Measurements from ENCODE around the gene SCPEP1. TPM values are rescaled to one million over a fixed set of nuclear protein-coding genes. Genes with fewer than 3 reads are reported as not detected.

Gene SCPEP1
- total RNA-seq, 2 experiments from 2014 or later, result 22.1 to 25.5 TPM

DNA sequence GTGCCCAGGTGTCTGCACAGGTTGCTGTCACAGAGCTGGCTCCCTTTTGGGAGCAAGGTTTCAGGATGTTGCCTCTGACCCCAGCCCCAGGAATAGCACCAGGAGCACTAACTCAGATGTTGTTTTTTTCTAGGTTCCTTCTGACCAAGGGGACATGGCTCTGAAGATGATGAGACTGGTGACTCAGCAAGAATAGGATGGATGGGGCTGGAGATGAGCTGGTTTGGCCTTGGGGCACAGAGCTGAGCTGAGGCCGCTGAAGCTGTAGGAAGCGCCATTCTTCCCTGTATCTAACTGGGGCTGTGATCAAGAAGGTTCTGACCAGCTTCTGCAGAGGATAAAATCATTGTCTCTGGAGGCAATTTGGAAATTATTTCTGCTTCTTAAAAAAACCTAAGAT lies 28.1 kb downstream of the SCPEP1 start:
- Mint-ChIP-seq H3K36me3 (ENCODE audit: low read depth) (peaks cover 15% of the 10 kb centered on the region), H3K27ac (no peak overlapping the region), H3K4me1 (ENCODE audit: low read depth) (peaks cover 5% of the 10 kb centered on the region), H3K9me3 (no peaks in the 10 kb centered on the region), H3K4me3 (no peak overlapping the region), H3K27me3 (no peaks in the 10 kb centered on the region)
- Histone ChIP-seq H3K27me3 (ENCODE audit: control insufficient read depth in 1 of 2, insufficient read depth in 2 of 2, low read length in 2 of 2) (no peaks in the 10 kb centered on the region), H3K4me3 (ENCODE audit: low read length) (no peak overlapping the region), H3K4me1 (ENCODE audit: insufficient read depth, low read length) (peaks cover 7% of the 10 kb centered on the region), H3K36me3 (ENCODE audit: insufficient read depth, low read length) (no peaks in the 10 kb centered on the region), H3K9me3 (ENCODE audit: control insufficient read depth in 1 of 2, insufficient read depth in 1 of 2, low read length in 2 of 2) (no peaks in the 10 kb centered on the region), H3K27ac (ENCODE audit: low read depth in 1 of 2, low read length in 2 of 2) (no peak overlapping the region)
- ATAC-seq (ENCODE audit: poor library complexity), result no peak
- no peak for DNase-seq
- ChIA-PET CTCF (interaction anchor here (0.6 kb wide), 1 partner anchor 58 kb away, joined by 3 read pairs; no protein-coding TSS in a partner anchor), POLR2A (no interaction called here)
- TF ChIP-seq, protein P1, sequence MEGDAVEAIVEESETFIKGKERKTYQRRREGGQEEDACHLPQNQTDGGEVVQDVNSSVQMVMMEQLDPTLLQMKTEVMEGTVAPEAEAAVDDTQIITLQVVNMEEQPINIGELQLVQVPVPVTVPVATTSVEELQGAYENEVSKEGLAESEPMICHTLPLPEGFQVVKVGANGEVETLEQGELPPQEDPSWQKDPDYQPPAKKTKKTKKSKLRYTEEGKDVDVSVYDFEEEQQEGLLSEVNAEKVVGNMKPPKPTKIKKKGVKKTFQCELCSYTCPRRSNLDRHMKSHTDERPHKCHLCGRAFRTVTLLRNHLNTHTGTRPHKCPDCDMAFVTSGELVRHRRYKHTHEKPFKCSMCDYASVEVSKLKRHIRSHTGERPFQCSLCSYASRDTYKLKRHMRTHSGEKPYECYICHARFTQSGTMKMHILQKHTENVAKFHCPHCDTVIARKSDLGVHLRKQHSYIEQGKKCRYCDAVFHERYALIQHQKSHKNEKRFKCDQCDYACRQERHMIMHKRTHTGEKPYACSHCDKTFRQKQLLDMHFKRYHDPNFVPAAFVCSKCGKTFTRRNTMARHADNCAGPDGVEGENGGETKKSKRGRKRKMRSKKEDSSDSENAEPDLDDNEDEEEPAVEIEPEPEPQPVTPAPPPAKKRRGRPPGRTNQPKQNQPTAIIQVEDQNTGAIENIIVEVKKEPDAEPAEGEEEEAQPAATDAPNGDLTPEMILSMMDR (IDR thresholded peaks at IDR 0.05), result no peak
- intact Hi-C loops (cut with DNase I, micrococcal nuclease), result no loop called here

GRCh38 chr17:57008958-57009357 lies 31.0 kb downstream of the SCPEP1 start:
- no peak overlapping the region for H3K4me3 Mint-ChIP-seq
- H3K4me1 ChIP-seq (ENCODE audit: insufficient read depth, low read length), result peaks cover 7% of the 10 kb centered on the region
- TF ChIP-seq, protein P1 (IDR thresholded peaks at IDR 0.05), result no peak
- H3K27ac Mint-ChIP-seq, result no peak overlapping the region
- DNase-seq (no peak), ATAC-seq (ENCODE audit: poor library complexity) (no peak)
- H3K9me3 Mint-ChIP-seq, result no peaks in the 10 kb centered on the region
- no peaks in the 10 kb centered on the region for H3K27me3 ChIP-seq (ENCODE audit: control insufficient read depth in 1 of 2, insufficient read depth in 2 of 2, low read length in 2 of 2)
- H3K4me3 ChIP-seq (ENCODE audit: low read length), result no peak overlapping the region
- intact Hi-C loops (cut with DNase I, micrococcal nuclease), result no loop called here
- H3K4me1 Mint-ChIP-seq (ENCODE audit: low read depth), result peaks cover 5% of the 10 kb centered on the region
- ChIA-PET POLR2A (no interaction called here), CTCF (no interaction called here)
- no peaks in the 10 kb centered on the region for H3K27me3 Mint-ChIP-seq
- no peaks in the 10 kb centered on the region for H3K9me3 ChIP-seq (ENCODE audit: control insufficient read depth in 1 of 2, insufficient read depth in 1 of 2, low read length in 2 of 2)
- H3K27ac ChIP-seq (ENCODE audit: low read depth in 1 of 2, low read length in 2 of 2), result no peak overlapping the region
- H3K36me3 ChIP-seq (ENCODE audit: insufficient read depth, low read length), result no peaks in the 10 kb centered on the region
- H3K36me3 Mint-ChIP-seq (ENCODE audit: low read depth), result no peaks in the 10 kb centered on the region

- H3K9me3 ChIP-seq (ENCODE audit: control insufficient read depth in 1 of 2, insufficient read depth in 1 of 2, low read length in 2 of 2), result no peaks in the 10 kb centered on the region
- ChIA-PET CTCF (interaction anchor here (0.6 to 2.8 kb wide), 5 partner anchors 9 to 47 kb away, joined by 3 to 10 read pairs (median 4); no protein-coding TSS in a partner anchor), POLR2A (interaction anchor here (0.6 to 0.7 kb wide), 2 partner anchors 40 to 176 kb away, joined by 3 read pairs; partner anchors contain the start of genes C17orf67 and DGKE)
- no peak overlapping the region for H3K4me3 ChIP-seq (ENCODE audit: low read length)
- H3K27ac ChIP-seq (ENCODE audit: low read depth in 1 of 2, low read length in 2 of 2), result no peak overlapping the region
- H3K4me3 Mint-ChIP-seq, result peak overlapping the region; percentile 1
- TF ChIP-seq, protein P1 (IDR thresholded peaks at IDR 0.05), result peak; percentile 75
- no peaks in the 10 kb centered on the region for H3K36me3 ChIP-seq (ENCODE audit: insufficient read depth, low read length)
- H3K36me3 Mint-ChIP-seq (ENCODE audit: low read depth), result no peaks in the 10 kb centered on the region
- no peaks in the 10 kb centered on the region for H3K27me3 Mint-ChIP-seq
- peaks cover 5% of the 10 kb centered on the region for H3K4me1 Mint-ChIP-seq (ENCODE audit: low read depth)
- no peak overlapping the region for H3K27ac Mint-ChIP-seq
- ATAC-seq (ENCODE audit: poor library complexity), result peak; percentile 98
- H3K4me1 ChIP-seq (ENCODE audit: insufficient read depth, low read length), result peaks cover 7% of the 10 kb centered on the region
- intact Hi-C loops (cut with DNase I, micrococcal nuclease), result loop anchor here in 1 of 2 experiments (5.0 kb wide), 1 partner anchor 102 kb away; no protein-coding TSS in a partner anchor
- peak; percentile 12 to 71 (median 37) for DNase-seq
- H3K9me3 Mint-ChIP-seq, result no peaks in the 10 kb centered on the region
- no peaks in the 10 kb centered on the region for H3K27me3 ChIP-seq (ENCODE audit: control insufficient read depth in 1 of 2, insufficient read depth in 2 of 2, low read length in 2 of 2)
Observed at GRCh38 chr17:57009737-57010445, 32.0 kb downstream of the SCPEP1 start.
